ENCODE measurements around the gene ERBB4.
A peak's percentile ranks its signal among the peaks of the same experiment; 100 is the strongest.

The ERBB4 gene

GRCh38 chr2:211495339-211495738 is 1043.3 kb downstream of the ERBB4 start:
- FAIRE-seq (no peak), DNase-seq (ENCODE audit: low spot score) (no peak)

GRCh38 chr2:211494536-211494935 is 1044.1 kb downstream of the ERBB4 start:
- DNase-seq (ENCODE audit: low spot score): no peak
- no peak for FAIRE-seq

GRCh38 chr2:211494085-211494484 is 1044.5 kb downstream of the ERBB4 start:
- DNase-seq (ENCODE audit: low spot score) (no peak), FAIRE-seq (no peak)

DNA sequence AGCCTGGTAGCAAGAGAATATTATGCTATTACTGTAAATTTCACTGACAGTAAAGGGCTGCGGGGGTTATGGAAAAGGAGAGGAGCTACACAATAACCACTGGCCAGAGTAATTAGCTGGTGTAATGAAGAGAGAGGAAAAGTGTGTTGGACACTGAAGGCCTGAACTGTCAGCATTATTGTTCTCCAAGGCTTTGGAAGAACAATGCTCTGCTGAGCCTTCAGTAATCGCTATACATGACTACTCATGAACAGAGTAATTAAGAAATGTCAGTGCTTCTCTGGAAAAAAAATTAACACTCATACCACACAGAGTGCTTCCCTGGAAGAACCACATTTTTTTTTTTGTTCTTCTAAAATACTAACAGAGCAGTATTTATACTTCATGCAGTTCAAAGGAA is 1050.9 kb downstream of the ERBB4 start:
- DNase-seq (ENCODE audit: low spot score) (no peak), FAIRE-seq (no peak)

DNA sequence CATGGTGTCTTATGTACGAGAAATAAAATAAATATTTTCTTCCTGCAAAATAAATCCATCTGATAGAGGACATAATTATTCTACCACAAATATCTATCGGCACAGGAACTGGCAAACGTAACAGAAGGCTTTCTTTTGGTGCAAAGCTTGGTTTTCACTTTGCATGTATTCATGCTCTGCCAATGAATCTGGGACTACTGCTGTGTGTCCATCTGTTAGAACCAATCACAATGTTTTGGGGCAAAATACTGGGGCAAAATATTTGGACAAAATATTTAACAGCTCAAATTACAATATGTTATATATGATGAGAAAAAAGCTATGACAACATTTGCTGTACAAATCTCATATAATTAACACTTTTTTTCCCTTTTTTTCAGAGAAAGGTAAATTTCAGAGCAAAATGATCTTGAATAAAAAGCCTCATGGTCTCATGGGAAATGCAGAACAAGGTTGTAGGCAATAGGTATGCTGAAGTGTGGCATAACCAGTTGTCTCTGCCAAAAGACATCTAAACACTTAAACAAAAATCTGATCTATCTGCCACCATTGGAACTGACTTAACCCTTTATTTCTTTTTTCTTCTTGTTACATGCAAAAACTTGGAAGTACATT is 1059.0 kb downstream of the ERBB4 start:
- DNase-seq (ENCODE audit: low spot score) (no peak), FAIRE-seq (no peak)

- no peak for FAIRE-seq
Measured at GRCh38 chr2:211477537-211478275, 1060.9 kb downstream of the ERBB4 start.

DNA sequence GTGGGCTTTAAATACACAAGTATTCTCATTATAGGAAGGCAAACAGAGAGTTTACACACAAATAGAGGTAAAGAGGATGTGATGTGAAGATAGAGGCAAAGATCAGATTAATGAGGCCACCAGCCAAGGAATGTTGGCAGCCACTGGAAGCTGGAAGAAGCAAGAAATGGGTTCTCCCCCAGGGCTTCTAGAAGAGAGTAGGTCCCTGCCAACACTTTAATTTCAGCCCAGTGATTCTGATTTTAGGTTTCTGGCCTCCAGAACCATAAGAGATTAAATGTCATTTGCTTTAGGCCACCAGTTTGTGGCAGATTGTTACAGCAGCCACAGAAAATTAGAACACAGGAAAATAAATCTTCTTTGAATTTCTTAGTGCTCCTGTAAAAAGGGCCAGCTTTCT is 1065.5 kb downstream of the ERBB4 start:
- FAIRE-seq: no peak
- DNase-seq (ENCODE audit: low spot score): no peak

More at GRCh38 chr2:211477537-211478275, 1060.9 kb downstream of the ERBB4 start:
- DNase-seq (ENCODE audit: low spot score): no peak

DNA sequence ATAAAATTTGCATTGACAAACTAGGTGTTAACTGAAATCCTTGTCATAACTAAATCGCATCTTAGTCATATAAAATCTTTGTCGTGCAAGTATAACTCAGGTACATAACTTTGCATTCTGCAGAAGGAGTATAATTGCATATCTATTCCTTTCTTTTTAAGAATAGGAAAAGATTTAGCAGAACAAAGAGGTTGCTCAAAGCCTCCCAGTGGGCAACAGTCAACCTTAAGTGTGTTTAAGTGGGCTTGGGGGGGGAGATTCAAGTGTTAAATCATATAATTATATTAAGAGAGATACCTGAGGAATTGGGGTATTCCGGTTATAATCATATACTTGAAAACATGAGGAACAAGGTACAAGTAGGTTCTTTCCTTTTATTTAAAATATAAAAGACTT is 1068.9 kb downstream of the ERBB4 start:
- FAIRE-seq: no peak
- DNase-seq (ENCODE audit: low spot score): no peak

- FAIRE-seq (no peak), DNase-seq (ENCODE audit: low spot score) (no peak)
Measured at GRCh38 chr2:211468877-211469663, 1069.5 kb downstream of the ERBB4 start.

DNA sequence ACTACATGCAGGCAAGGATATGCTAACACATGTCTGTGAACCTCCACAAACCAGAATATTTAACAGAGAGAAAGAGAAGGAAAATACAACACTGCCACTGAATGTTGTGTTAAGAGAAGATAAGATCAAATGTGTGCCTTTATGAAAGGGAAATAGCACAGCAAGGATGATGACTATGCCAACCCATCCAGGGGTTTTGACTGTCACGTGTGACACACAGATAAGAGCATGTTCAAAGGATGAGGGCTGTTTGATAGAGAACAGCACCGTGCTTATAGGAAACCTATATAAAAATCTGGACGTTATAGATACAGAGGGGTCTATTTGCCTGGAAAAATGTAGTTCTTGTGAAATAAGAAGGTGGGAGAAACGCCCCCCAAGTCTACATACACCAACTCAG is 1070.4 kb downstream of the ERBB4 start:
- no peak for FAIRE-seq
- DNase-seq (ENCODE audit: low spot score): no peak

GRCh38 chr2:211463397-211463796 is 1075.2 kb downstream of the ERBB4 start:
- FAIRE-seq: no peak
- DNase-seq (ENCODE audit: low spot score): no peak

- no peak for FAIRE-seq
Measured at GRCh38 chr2:211458974-211459373, 1079.6 kb downstream of the ERBB4 start.

DNA sequence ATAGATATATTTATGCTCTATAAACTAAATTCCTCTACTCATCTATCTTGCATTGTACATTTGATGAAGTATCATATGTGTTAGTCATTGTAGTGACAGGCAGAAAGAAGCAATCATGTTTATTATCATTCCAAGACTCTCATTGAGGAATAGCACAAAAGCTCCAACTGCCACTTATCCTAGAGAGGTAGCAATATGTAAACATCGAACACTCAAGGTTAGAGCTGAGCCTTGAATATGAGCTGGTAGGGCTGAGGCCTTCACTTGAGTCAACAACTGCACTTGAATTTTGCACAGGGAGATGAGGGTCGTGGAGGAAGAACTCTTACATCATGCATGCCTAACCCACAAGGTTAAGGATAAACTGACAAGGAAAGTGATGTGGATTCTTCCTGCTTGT is 1081.3 kb downstream of the ERBB4 start:
- FAIRE-seq (no peak), DNase-seq (ENCODE audit: low spot score) (no peak)

More at GRCh38 chr2:211458974-211459373, 1079.6 kb downstream of the ERBB4 start:
- DNase-seq (ENCODE audit: low spot score): no peak

- FAIRE-seq (no peak), DNase-seq (ENCODE audit: low spot score) (peak; percentile 38)
Measured at GRCh38 chr2:211455216-211455841, 1083.3 kb downstream of the ERBB4 start.

DNA sequence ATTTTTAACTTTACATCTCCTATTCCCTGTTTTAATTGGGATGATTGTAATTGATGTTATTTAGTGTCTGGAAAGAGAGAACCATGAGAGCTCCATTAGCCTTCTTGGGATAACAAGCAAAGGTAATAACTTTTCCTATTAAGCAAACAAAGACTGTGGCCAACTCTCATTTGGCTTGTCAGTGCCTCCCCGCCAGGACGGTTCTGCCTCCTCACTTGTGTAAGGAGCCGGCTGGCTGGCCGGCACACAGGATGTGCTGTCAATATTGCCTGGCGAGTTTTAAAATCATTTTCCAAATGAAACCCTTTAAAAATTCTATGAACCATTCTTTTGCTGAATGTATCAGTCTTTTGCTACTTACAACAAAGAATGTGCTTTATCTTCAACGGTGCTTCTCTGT is 1083.9 kb downstream of the ERBB4 start:
- no peak for DNase-seq (ENCODE audit: low spot score)

DNA sequence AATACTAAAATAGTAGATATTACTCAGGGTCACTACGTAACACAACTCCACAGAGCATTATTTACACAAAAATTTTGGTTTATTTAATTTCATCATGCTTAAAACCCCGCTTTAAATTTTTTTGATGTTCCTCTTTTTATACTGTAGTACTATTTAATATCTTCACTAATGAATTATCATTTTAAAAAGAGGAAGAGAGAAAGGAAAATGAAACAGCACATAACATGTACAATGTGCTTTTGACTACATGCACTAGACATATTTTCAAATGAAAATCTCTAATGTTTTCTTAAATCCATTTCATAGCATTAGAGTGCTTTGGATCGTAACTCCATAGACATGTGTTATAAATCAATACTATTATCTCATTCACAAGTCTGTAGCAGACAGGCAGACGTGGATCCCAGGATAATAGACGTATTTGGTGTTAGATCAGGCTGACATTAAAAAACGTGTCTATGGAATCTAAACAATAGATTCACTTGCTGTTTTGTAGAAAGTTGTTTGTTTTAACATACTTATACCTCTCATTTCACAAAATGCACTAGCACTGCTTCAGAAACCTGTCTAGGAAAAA is 1085.2 kb downstream of the ERBB4 start:
- FAIRE-seq (no peak), DNase-seq (ENCODE audit: low spot score) (no peak)

More for the DNA sequence above, 1083.9 kb downstream of the ERBB4 start:
- no peak for FAIRE-seq

DNA sequence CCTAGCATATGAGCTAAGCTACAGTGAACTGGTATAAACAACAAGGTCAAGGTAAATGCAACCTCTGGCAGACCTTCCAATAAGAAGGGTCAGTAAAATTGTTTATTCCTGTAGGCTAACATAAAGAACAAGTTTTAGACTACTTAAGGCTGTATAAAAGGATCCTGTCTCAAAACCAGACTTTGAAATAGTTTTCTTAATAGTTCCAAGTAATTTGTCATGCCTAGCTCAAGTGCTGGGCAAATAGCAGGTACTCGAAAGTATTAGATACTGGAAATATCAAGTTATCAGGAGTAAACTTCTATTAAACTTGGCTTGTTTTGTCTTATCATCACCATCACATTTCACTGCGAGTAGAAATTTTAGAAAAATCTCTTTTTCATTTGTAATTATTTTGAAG is 1087.0 kb downstream of the ERBB4 start:
- FAIRE-seq (no peak), DNase-seq (ENCODE audit: low spot score) (no peak)

- DNase-seq (ENCODE audit: low spot score) (no peak), FAIRE-seq (no peak)
Measured at GRCh38 chr2:211449819-211450218, 1088.8 kb downstream of the ERBB4 start.

DNA sequence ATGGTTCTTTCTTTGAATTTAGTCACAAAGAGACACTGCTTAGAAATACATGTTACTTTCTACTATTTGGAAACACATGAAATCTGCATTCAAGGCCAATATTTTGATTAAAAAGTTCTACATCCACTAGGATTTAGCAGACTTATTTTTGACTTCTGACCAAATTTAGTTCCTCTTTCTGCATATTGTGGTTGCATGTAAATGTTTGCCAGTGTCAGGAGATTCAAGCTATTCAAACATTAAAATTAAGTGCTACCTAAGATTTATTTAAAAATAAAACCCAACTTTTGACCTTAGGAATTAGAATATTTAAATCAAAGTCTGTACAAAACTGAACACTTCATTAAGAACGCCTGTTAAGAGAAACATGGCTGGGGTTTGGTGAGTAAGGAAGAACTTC is 1091.1 kb downstream of the ERBB4 start:
- no peak for FAIRE-seq

DNA sequence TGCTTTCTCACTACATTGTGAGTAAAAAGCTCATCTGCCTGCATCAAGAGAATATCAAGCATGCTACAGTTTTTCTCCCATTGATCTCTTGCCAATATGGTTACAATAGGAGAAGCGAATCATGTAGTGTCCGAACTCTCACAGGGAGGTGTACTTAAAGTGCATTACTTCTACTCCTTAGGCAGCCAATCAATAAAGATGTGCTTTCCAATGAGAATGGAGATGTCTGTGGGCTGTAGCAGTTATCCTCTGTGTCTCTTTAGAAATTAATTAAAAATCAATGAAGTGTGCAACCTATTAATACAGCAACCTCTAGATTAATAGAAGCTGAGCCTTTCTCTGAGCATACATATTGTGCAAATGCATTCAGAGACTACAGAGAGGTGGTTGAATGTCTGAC is 1098.5 kb downstream of the ERBB4 start:
- DNase-seq (ENCODE audit: low spot score) (no peak), FAIRE-seq (no peak)

More for the DNA sequence above, 1091.1 kb downstream of the ERBB4 start:
- DNase-seq (ENCODE audit: low spot score): no peak

DNA sequence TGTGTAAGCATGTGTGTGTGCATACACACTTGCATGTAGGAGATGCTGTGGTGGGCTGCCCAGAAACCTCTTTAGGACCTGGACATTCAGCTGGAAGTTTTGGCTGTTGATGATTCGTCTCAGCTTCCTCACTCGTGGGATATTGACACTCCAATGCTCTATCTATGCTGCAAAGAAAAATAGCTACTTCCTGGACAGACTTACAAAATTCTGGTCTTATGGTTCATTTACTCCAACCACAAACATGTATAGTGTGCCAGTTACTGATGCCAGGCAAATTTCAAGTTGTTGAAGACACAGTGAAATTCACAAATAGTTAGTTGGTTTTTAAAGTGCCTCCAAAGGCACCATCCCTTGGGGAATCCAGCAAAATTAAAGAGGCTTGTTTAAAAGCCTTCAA is 1099.6 kb downstream of the ERBB4 start:
- DNase-seq (ENCODE audit: low spot score): no peak

More for the DNA sequence above, 1099.6 kb downstream of the ERBB4 start:
- no peak for FAIRE-seq

Measured in urothelium cell line (cell line).